GM12878 (cell line): ENCODE measurements around the gene S100A10. TPM values are rescaled to one million over a fixed set of nuclear protein-coding genes. Genes with fewer than 3 reads are reported as not detected.

Experiments used
- ATAC-seq: fragments of 200-7000 bp; cut with Tn5 transposase; 3 replicates; pipeline ENCODE4 v1.9.1; 2020; ENCODE audit warnings: mild to moderate bottlenecking, moderate library complexity
- BruUV-seq: library from RNA; stranded (reverse); fragments of 400-500 nt; replicated peaks from 2 replicates; lab custom pipeline; 2021; lab: Mats Ljungman, UMichigan
- CTCF ChIA-PET: fragments of 300-600 bp; sonication (Branson Sonifier 250); formaldehyde crosslinking; extraction: SDS; loops from one replicate; lab custom pipeline; 2021; ENCODE audit warnings: inconsistent platforms; lab: Yijun Ruan, JAX
- POLR2A ChIA-PET: fragments of 350-600 bp; formaldehyde crosslinking; extraction: SDS; loops from one replicate; lab custom pipeline; 2021; ENCODE audit warnings: inconsistent platforms; lab: Charles Lee
- RAD21 ChIA-PET: fragments of 300-600 bp; sonication (Branson Sonifier 250); formaldehyde crosslinking; loops from one replicate; lab custom pipeline; 2023; ENCODE audit warnings: antibody characterized with exemption; ENCODE audit not compliant: unreplicated experiment; lab: Charles Lee
- SMC1A ChIA-PET: fragments of 300-600 bp; sonication (Branson Sonifier 250); formaldehyde crosslinking; loops from one replicate; lab custom pipeline; 2023; ENCODE audit not compliant: unreplicated experiment, uncharacterized antibody; lab: Charles Lee
- DNase-seq: peaks from one replicate; pipeline ENCODE4 v3.0.0-alpha.2; 2011; ENCODE audit warnings: low read depth, low spot score
- FAIRE-seq: peaks from 3 replicates; lab custom pipeline; 2011; peaks lifted over from hg19 to GRCh38; lab: Jason Lieb, UNC
- H2AFZ ChIP-seq: 2 replicates; pipeline ENCODE4 v1.6.0; 2011; ENCODE audit warnings: low read depth, low read length, control low read depth; ENCODE audit not compliant: control insufficient read depth
- H3K27ac ChIP-seq: 2 replicates; pipeline ENCODE4 v1.5.1; 2011; ENCODE audit warnings: control low read depth; ENCODE audit not compliant: control insufficient read depth, insufficient read depth
- H3K27me3 ChIP-seq, 2 experiments: replicated peaks in 1 of 2; 2 replicates each; pipeline versions ENCODE4 v1.6.0 to v1.6.1; 2011; ENCODE audit warnings: low read length in 1 of 2; ENCODE audit not compliant: control insufficient read depth in 2 of 2, insufficient read depth in 2 of 2
- H3K36me3 ChIP-seq, 2 experiments: 2 replicates each; pipeline ENCODE4 v1.5.1; 2011; ENCODE audit warnings: low read length in 1 of 2; ENCODE audit not compliant: control insufficient read depth in 2 of 2, insufficient read depth in 2 of 2
- H3K4me1 ChIP-seq: 2 replicates; pipeline ENCODE4 v1.6.1; 2011; ENCODE audit warnings: mild to moderate bottlenecking, low read length, moderate library complexity, mixed read lengths; ENCODE audit not compliant: control insufficient read depth, insufficient read depth
- H3K4me2 ChIP-seq: 2 replicates; pipeline ENCODE4 v1.6.0; 2011; ENCODE audit warnings: control low read depth; ENCODE audit not compliant: control insufficient read depth, insufficient read depth
- H3K4me3 ChIP-seq: fragments of 200-600 bp; sonication (generic); 2 replicates; pipeline ENCODE4 v1.5.1; 2016
- H3K79me2 ChIP-seq: 2 replicates; pipeline ENCODE4 v1.6.0; 2011; ENCODE audit warnings: low read length; ENCODE audit not compliant: control insufficient read depth, insufficient read depth
- H3K9ac ChIP-seq: 2 replicates; pipeline ENCODE4 v1.8.0; 2011; ENCODE audit warnings: low read length, control low read depth, mixed read lengths; ENCODE audit not compliant: control insufficient read depth, insufficient read depth
- H3K9me3 ChIP-seq: replicated peaks from 3 replicates; pipeline ENCODE4 v1.5.1; 2011; ENCODE audit warnings: mild to moderate bottlenecking, low read length; ENCODE audit not compliant: control insufficient read depth, insufficient read depth
- H4K20me1 ChIP-seq: 2 replicates; pipeline ENCODE4 v1.6.0; 2011; ENCODE audit not compliant: control insufficient read depth, insufficient read depth
- CUX1 ChIP-seq: IDR thresholded peaks from 2 replicates; pipeline ENCODE4 v1.6.1; 2012; ENCODE audit warnings: improper control_type of control experiment, low read depth, low read length; ENCODE audit not compliant: insufficient replicate concordance
- HSF1 ChIP-seq: fragments of 150-350 bp; IDR thresholded peaks from 2 replicates; pipeline ENCODE4 v1.6.1; 2014; ENCODE audit warnings: mild to moderate bottlenecking, low read depth, low read length
- MEF2B ChIP-seq: fragments of 450-650 bp; IDR thresholded peaks from 2 replicates; pipeline ENCODE4 v1.6.1; 2018; ENCODE audit warnings: mild to moderate bottlenecking, moderate library complexity; ENCODE audit not compliant: partially characterized antibody, poor library complexity, severe bottlenecking
- RAD51 ChIP-seq: fragments of 450-650 bp; IDR thresholded peaks from 2 replicates; pipeline ENCODE4 v1.6.1; 2016; ENCODE audit warnings: moderate library complexity, mild to moderate bottlenecking, inconsistent platforms
- SMARCA5 ChIP-seq: fragments of 450-650 bp; IDR thresholded peaks from 2 replicates; pipeline ENCODE4 v1.6.1; 2017; ENCODE audit warnings: mild to moderate bottlenecking
- TARDBP ChIP-seq: IDR thresholded peaks from 2 replicates; pipeline ENCODE4 v1.6.1; 2016; ENCODE audit warnings: borderline replicate concordance
- ZBTB33 ChIP-seq: fragments of 450-650 bp; IDR thresholded peaks from 2 replicates; pipeline ENCODE4 v1.6.1; 2017; ENCODE audit warnings: mild to moderate bottlenecking
- WGBS: methylation state at CpG from one replicate; pipeline ENCODE4 v1.1.6; 2016; ENCODE audit warnings: low lambda C conversion rate; ENCODE audit not compliant: insufficient replicate concordance, insufficient coverage; ENCODE audit errors: missing lambda C conversion rate; 5-methylcytosine and 5-hydroxymethylcytosine counted together
- in situ Hi-C: fragments of 300-500 bp; cut with MboI; formaldehyde crosslinking; loops from 9 replicates; pipeline ENCODE4 v1.14.3; 2018; ENCODE audit warnings: mixed read lengths
- intact Hi-C: fragments of 100-400 bp; cut with micrococcal nuclease; formaldehyde crosslinking; loops from one replicate; pipeline ENCODE4 v1.14.2; 2022; ENCODE audit not compliant: unreplicated experiment
- polyA plus RNA-seq, 11 experiments: library from polyadenylated mRNA; depleted of rRNA in 4 of 11; unstranded in 6 of 11; stranded (reverse) in 5 of 11; fragments of >200 nt; fragmentation: Nextera tagmentation in 4 of 11; fragmentation: Illumina TruSeq in 1 of 11; extraction: Ambion mirVana in 4 of 11; extraction: Trizol in 1 of 11; gene quantifications; 1 replicate in 1 of 11; 2 replicates in 10 of 11; pipeline versions ENCODE4 v1.2.1 to v1.2.3, GENCODE V29; 2011 to 2016; ENCODE audit warnings: inconsistent platforms in 2 of 11, missing spikeins in 2 of 11, low read depth in 1 of 11
- total RNA-seq, 4 experiments: library from RNA; depleted of rRNA in 3 of 4; stranded (reverse); fragments of >200 nt in 3 of 4; fragmentation: Illumina TruSeq in 1 of 4; extraction: Trizol in 1 of 4; gene quantifications; 2 replicates each; pipeline versions ENCODE4 v1.2.1 to v1.2.3, GENCODE V29; 2013 to 2021
- TF ChIP-seq, protein P1 (sequence below): fragments of 450-650 bp; IDR thresholded peaks from 2 replicates; pipeline ENCODE4 v1.6.1; 2017; ENCODE audit warnings: antibody characterized with exemption, mild to moderate bottlenecking, moderate library complexity

S100A10 gene
- total and polyA plus RNA-seq, 10 of the 15 experiments (the other 5 are each of a cell fraction or from before 2014, with no cell fraction given): 0.18 to 2.8 (median 0.61) TPM; not detected in 2

- H3K4me3 ChIP-seq: no peak overlapping the region
- no peaks in the 10 kb centered on the region for H3K36me3 ChIP-seq
- SMC1A ChIA-PET: interaction anchor here (0.6 to 1.0 kb wide), 3 partner anchors 13 to 51 kb away, joined by 3 read pairs; no protein-coding TSS in a partner anchor
- H3K27me3 ChIP-seq: peaks cover 4 to 6% of the 10 kb centered on the region in 2 experiments; a peak in 3 of 4 replicates
- POLR2A ChIA-PET: no interaction called here
- RAD21 ChIA-PET: no interaction called here
- WGBS: 63% methylated on average over 7 of the region's 7 CpGs
- no peaks in the 10 kb centered on the region for H3K4me1 ChIP-seq
- no peak overlapping the region for H3K9ac ChIP-seq
- in situ Hi-C loops (no loop called here), intact Hi-C loops (no loop called here)
- no TSS peak for BruUV-seq
- H3K79me2 ChIP-seq: no peaks in the 10 kb centered on the region
- no peak overlapping the region for H3K27ac ChIP-seq
- DNase-seq: no peak
- no peaks in the 10 kb centered on the region for H4K20me1 ChIP-seq
- no peak overlapping the region for H2AFZ ChIP-seq
- FAIRE-seq: no peak
- no peak for ATAC-seq
- no peak overlapping the region for H3K4me2 ChIP-seq
- no peaks in the 10 kb centered on the region for H3K9me3 ChIP-seq
- CTCF ChIA-PET: interaction anchor here (0.8 to 1.3 kb wide), 3 partner anchors 14 to 505 kb away, joined by 3 to 6 read pairs (median 4); no protein-coding TSS in a partner anchor
- TF ChIP-seq TARDBP (no peak), SMARCA5 (no peak), MEF2B (no peak), ZBTB33 (no peak), HSF1 (no peak), RAD51 (no peak), CUX1 (no peak)
- TF ChIP-seq, protein P1, sequence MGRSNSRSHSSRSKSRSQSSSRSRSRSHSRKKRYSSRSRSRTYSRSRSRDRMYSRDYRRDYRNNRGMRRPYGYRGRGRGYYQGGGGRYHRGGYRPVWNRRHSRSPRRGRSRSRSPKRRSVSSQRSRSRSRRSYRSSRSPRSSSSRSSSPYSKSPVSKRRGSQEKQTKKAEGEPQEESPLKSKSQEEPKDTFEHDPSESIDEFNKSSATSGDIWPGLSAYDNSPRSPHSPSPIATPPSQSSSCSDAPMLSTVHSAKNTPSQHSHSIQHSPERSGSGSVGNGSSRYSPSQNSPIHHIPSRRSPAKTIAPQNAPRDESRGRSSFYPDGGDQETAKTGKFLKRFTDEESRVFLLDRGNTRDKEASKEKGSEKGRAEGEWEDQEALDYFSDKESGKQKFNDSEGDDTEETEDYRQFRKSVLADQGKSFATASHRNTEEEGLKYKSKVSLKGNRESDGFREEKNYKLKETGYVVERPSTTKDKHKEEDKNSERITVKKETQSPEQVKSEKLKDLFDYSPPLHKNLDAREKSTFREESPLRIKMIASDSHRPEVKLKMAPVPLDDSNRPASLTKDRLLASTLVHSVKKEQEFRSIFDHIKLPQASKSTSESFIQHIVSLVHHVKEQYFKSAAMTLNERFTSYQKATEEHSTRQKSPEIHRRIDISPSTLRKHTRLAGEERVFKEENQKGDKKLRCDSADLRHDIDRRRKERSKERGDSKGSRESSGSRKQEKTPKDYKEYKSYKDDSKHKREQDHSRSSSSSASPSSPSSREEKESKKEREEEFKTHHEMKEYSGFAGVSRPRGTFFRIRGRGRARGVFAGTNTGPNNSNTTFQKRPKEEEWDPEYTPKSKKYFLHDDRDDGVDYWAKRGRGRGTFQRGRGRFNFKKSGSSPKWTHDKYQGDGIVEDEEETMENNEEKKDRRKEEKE: no peak
Observed at GRCh38 chr1:151953409-151954094, 40.1 kb downstream of the S100A10 start.
